Activated CD8-positive, alpha-beta T cell treated with anti-CD3 and anti-CD28 coated beads, Interleukin-2, amount 10 ng/mL, durations not matched to agents 7 days and 5 days (primary cell): ENCODE data around the gene TTC28. TPM values are rescaled to one million over a fixed set of nuclear protein-coding genes. Genes with fewer than 3 reads are reported as not detected.
"Not testable (repeated sequence)": the region's sequence is repeated elsewhere in the genome, so short reads cannot be mapped to it uniquely, and the experiment has no call there.

Experiments
- ATAC-seq: fragments of 150-1000 bp; cut with Tn5 transposase; one replicate; pipeline ENCODE4 v1.10.0; 2021; ENCODE audit warnings: moderate library complexity
- CTCF ChIA-PET: fragments of 350-600 bp; sonication (Branson Sonifier 250); formaldehyde crosslinking; loops from one replicate; lab custom pipeline; 2021; ENCODE audit warnings: antibody characterized with exemption; lab: Charles Lee
- POLR2A ChIA-PET: fragments of 350-600 bp; sonication (Branson Sonifier 250); formaldehyde crosslinking; loops from one replicate; lab custom pipeline; 2021; ENCODE audit warnings: antibody characterized with exemption; lab: Charles Lee
- DNase-seq: peaks from one replicate; pipeline ENCODE4 v3.0.0-alpha.2; 2020
- H3K27ac Mint-ChIP-seq: one replicate; pipeline ENCODE4 v1.8.0; 2021; ENCODE audit warnings: mild to moderate bottlenecking, mixed read lengths
- H3K27me3 Mint-ChIP-seq: one replicate; pipeline ENCODE4 v1.8.0; 2021; ENCODE audit warnings: low read depth, mixed read lengths
- H3K36me3 Mint-ChIP-seq: one replicate; pipeline ENCODE4 v1.8.0; 2021; ENCODE audit warnings: low read depth, mixed read lengths
- H3K4me1 Mint-ChIP-seq: one replicate; pipeline ENCODE4 v1.8.0; 2021; ENCODE audit warnings: low read depth, mixed read lengths
- H3K4me3 Mint-ChIP-seq: one replicate; pipeline ENCODE4 v1.8.0; 2021; ENCODE audit warnings: mild to moderate bottlenecking, mixed read lengths
- H3K9me3 Mint-ChIP-seq: one replicate; pipeline ENCODE4 v1.8.0; 2022; ENCODE audit warnings: mixed read lengths; ENCODE audit not compliant: insufficient read depth
- total RNA-seq, 2 experiments: library from RNA; stranded (reverse); gene quantifications; one replicate each; pipeline ENCODE4 v1.2.3, GENCODE V29; 2021

TTC28 gene
- total RNA-seq, 2 experiments from 2014 or later = 0.18 to 0.23 TPM

GRCh38 chr22:28171712-28172111 lies 507.9 kb downstream of the TTC28 start:
- Mint-ChIP-seq H3K27me3 (no peaks in the 10 kb centered on the region), H3K9me3 (peaks cover 3% of the 10 kb centered on the region), H3K36me3 (no peaks in the 10 kb centered on the region), H3K4me3 (no peak overlapping the region), H3K4me1 (no peaks in the 10 kb centered on the region), H3K27ac (no peak overlapping the region)
- ChIA-PET POLR2A (no interaction called here), CTCF (no interaction called here)
- ATAC-seq (no peak), DNase-seq (no peak)

- ATAC-seq (no peak), DNase-seq (no peak)
- H3K9me3 Mint-ChIP-seq = peaks cover 3% of the 10 kb centered on the region
- H3K27me3 Mint-ChIP-seq = no peaks in the 10 kb centered on the region
- CTCF ChIA-PET = no interaction called here
- H3K4me3 Mint-ChIP-seq = no peak overlapping the region
- no peaks in the 10 kb centered on the region for H3K36me3 Mint-ChIP-seq
- H3K4me1 Mint-ChIP-seq = no peaks in the 10 kb centered on the region
- POLR2A ChIA-PET = no interaction called here
- H3K27ac Mint-ChIP-seq = no peak overlapping the region
These were observed 508.5 kb downstream of the TTC28 start for GRCh38 chr22:28171115-28171514.

- CTCF ChIA-PET, H3K9me3 Mint-ChIP-seq, ATAC-seq, POLR2A ChIA-PET, H3K4me1 Mint-ChIP-seq, H3K27me3 Mint-ChIP-seq, DNase-seq, H3K36me3 Mint-ChIP-seq, H3K4me3 Mint-ChIP-seq, H3K27ac Mint-ChIP-seq: not testable (repeated sequence)
These were observed 510.3 kb downstream of the TTC28 start for GRCh38 chr22:28169314-28169713.

- H3K9me3 Mint-ChIP-seq = no peaks in the 10 kb centered on the region
- CTCF ChIA-PET = no interaction called here
- no peaks in the 10 kb centered on the region for H3K36me3 Mint-ChIP-seq
- no peaks in the 10 kb centered on the region for H3K4me1 Mint-ChIP-seq
- POLR2A ChIA-PET = no interaction called here
- H3K4me3 Mint-ChIP-seq = no peak overlapping the region
- H3K27me3 Mint-ChIP-seq = no peaks in the 10 kb centered on the region
- ATAC-seq (no peak), DNase-seq (no peak)
- H3K27ac Mint-ChIP-seq = no peak overlapping the region
These were observed 523.8 kb downstream of the TTC28 start for GRCh38 chr22:28155808-28156207.

- CTCF ChIA-PET = interaction anchor here (1.0 kb wide), 1 partner anchor 8 kb away, joined by 3 read pairs; no protein-coding TSS in a partner anchor
- POLR2A ChIA-PET = no interaction called here
- no peak for ATAC-seq
These were observed 524.8 kb downstream of the TTC28 start for GRCh38 chr22:28154861-28155260.

GRCh38 chr22:28151151-28151816 lies 528.4 kb downstream of the TTC28 start:
- ChIA-PET CTCF (no interaction called here), POLR2A (no interaction called here)
- Mint-ChIP-seq H3K27ac (no peak overlapping the region), H3K27me3 (no peaks in the 10 kb centered on the region), H3K4me1 (no peaks in the 10 kb centered on the region), H3K9me3 (no peaks in the 10 kb centered on the region), H3K36me3 (no peaks in the 10 kb centered on the region), H3K4me3 (no peak overlapping the region)
- DNase-seq = no peak
- ATAC-seq = no peak

More at GRCh38 chr22:28154861-28155260, 524.8 kb downstream of the TTC28 start:
- Mint-ChIP-seq H3K9me3 (no peaks in the 10 kb centered on the region), H3K27me3 (no peaks in the 10 kb centered on the region), H3K4me1 (no peaks in the 10 kb centered on the region), H3K4me3 (no peak overlapping the region), H3K36me3 (no peaks in the 10 kb centered on the region), H3K27ac (no peak overlapping the region)
- DNase-seq = no peak

- POLR2A ChIA-PET = no interaction called here
- CTCF ChIA-PET = no interaction called here
- no peak overlapping the region for H3K27ac Mint-ChIP-seq
- H3K27me3 Mint-ChIP-seq = no peaks in the 10 kb centered on the region
- no peaks in the 10 kb centered on the region for H3K36me3 Mint-ChIP-seq
- ATAC-seq (no peak), DNase-seq (no peak)
- no peaks in the 10 kb centered on the region for H3K4me1 Mint-ChIP-seq
- H3K4me3 Mint-ChIP-seq = no peak overlapping the region
- no peaks in the 10 kb centered on the region for H3K9me3 Mint-ChIP-seq
These were observed 530.7 kb downstream of the TTC28 start for GRCh38 chr22:28148816-28149465.

- H3K27ac Mint-ChIP-seq = no peak overlapping the region
- ATAC-seq (no peak), DNase-seq (no peak)
- H3K4me1 Mint-ChIP-seq = no peaks in the 10 kb centered on the region
- POLR2A ChIA-PET = no interaction called here
- CTCF ChIA-PET = interaction anchor here (0.9 kb wide), 1 partner anchor 8 kb away, joined by 3 read pairs; no protein-coding TSS in a partner anchor
- no peaks in the 10 kb centered on the region for H3K36me3 Mint-ChIP-seq
- H3K9me3 Mint-ChIP-seq = no peaks in the 10 kb centered on the region
- no peak overlapping the region for H3K4me3 Mint-ChIP-seq
- H3K27me3 Mint-ChIP-seq = peaks cover 3% of the 10 kb centered on the region
These were observed 532.2 kb downstream of the TTC28 start for GRCh38 chr22:28147401-28147800.

GRCh38 chr22:28146401-28147314 lies 533.0 kb downstream of the TTC28 start:
- POLR2A ChIA-PET = no interaction called here
- DNase-seq (no peak), ATAC-seq (no peak)
- H3K9me3 Mint-ChIP-seq = no peaks in the 10 kb centered on the region
- peaks cover 3% of the 10 kb centered on the region for H3K27me3 Mint-ChIP-seq
- H3K27ac Mint-ChIP-seq = no peak overlapping the region
- no peaks in the 10 kb centered on the region for H3K36me3 Mint-ChIP-seq
- no peak overlapping the region for H3K4me3 Mint-ChIP-seq
- CTCF ChIA-PET = interaction anchor here (0.9 kb wide), 1 partner anchor 8 kb away, joined by 3 read pairs; no protein-coding TSS in a partner anchor
- no peaks in the 10 kb centered on the region for H3K4me1 Mint-ChIP-seq

GRCh38 chr22:28143961-28144745 lies 535.5 kb downstream of the TTC28 start:
- H3K9me3 Mint-ChIP-seq = no peaks in the 10 kb centered on the region
- no peaks in the 10 kb centered on the region for H3K36me3 Mint-ChIP-seq
- H3K27me3 Mint-ChIP-seq = peaks cover 5% of the 10 kb centered on the region
- H3K4me1 Mint-ChIP-seq = no peaks in the 10 kb centered on the region
- no peak overlapping the region for H3K27ac Mint-ChIP-seq
- DNase-seq = no peak
- ATAC-seq = no peak
- CTCF ChIA-PET = no interaction called here
- POLR2A ChIA-PET = no interaction called here
- H3K4me3 Mint-ChIP-seq = no peak overlapping the region

- no peaks in the 10 kb centered on the region for H3K9me3 Mint-ChIP-seq
- no peak overlapping the region for H3K27ac Mint-ChIP-seq
- H3K4me1 Mint-ChIP-seq = no peaks in the 10 kb centered on the region
- H3K36me3 Mint-ChIP-seq = no peaks in the 10 kb centered on the region
- ChIA-PET CTCF (no interaction called here), POLR2A (no interaction called here)
- ATAC-seq (no peak), DNase-seq (no peak)
- H3K27me3 Mint-ChIP-seq = peaks cover 5% of the 10 kb centered on the region
- H3K4me3 Mint-ChIP-seq = no peak overlapping the region
These were observed 536.3 kb downstream of the TTC28 start for GRCh38 chr22:28143241-28143865.
